K562 (cell line): ENCODE measurements around the gene SPSB1. TPM values are rescaled to one million over a fixed set of nuclear protein-coding genes. Genes with fewer than 3 reads are reported as not detected.

ENCODE experiments used
- ATAC-seq: fragments of 200-7000 bp; cut with Tn5 transposase; 3 replicates; pipeline ENCODE4 v1.9.1; 2020; ENCODE audit warnings: moderate library complexity
- BruUV-seq: library from RNA; stranded (reverse); fragments of 400-500 nt; replicated peaks from 2 replicates; lab custom pipeline; 2021; lab: Mats Ljungman, UMichigan
- CTCF ChIA-PET: fragments of 300-600 bp; formaldehyde crosslinking; extraction: SDS; loops from one replicate; lab custom pipeline; 2021; ENCODE audit warnings: low intra/inter-chr PET ratio; lab: Yijun Ruan, JAX
- POLR2A ChIA-PET: fragments of 300-600, 350-650 bp; sonication (Branson Sonifier 250); formaldehyde crosslinking; extraction: SDS; loops from one replicate; lab custom pipeline; 2021; ENCODE audit warnings: antibody characterized with exemption, inconsistent platforms; lab: Yijun Ruan, JAX
- DNase-seq, 4 experiments: peaks; one replicate each; pipeline versions ENCODE4 v3.0.0 to v3.0.0-alpha.2; 2011 to 2018; ENCODE audit warnings: low spot score in 3 of 4, mixed read lengths in 3 of 4; ENCODE audit errors: extremely low read depth in 1 of 4
- FAIRE-seq: peaks from 2 replicates; lab custom pipeline; 2011; peaks lifted over from hg19 to GRCh38; lab: Jason Lieb, UNC
- H2AFZ ChIP-seq: 2 replicates; pipeline ENCODE4 v1.6.0; 2011; ENCODE audit warnings: low read depth, low read length, control low read depth, inconsistent platforms
- H3K27ac ChIP-seq: fragments of 200-600 bp; 3 replicates; pipeline ENCODE4 v1.8.0; 2011; ENCODE audit warnings: low read depth, mild to moderate bottlenecking, control low read depth, inconsistent platforms, low read length, moderate library complexity, mixed read lengths; ENCODE audit errors: extremely low read depth
- H3K27me3 ChIP-seq, 2 experiments: fragments of 300-600 bp in 1 of 2; 2 replicates in 1 of 2; 3 replicates in 1 of 2; pipeline versions ENCODE4 v1.6.0 to v1.8.0; 2011; ENCODE audit warnings: inconsistent platforms in 2 of 2, low read length in 2 of 2, mild to moderate bottlenecking in 1 of 2, mixed read lengths in 1 of 2, moderate library complexity in 1 of 2; ENCODE audit not compliant: control insufficient read depth in 2 of 2, insufficient read depth in 2 of 2
- H3K36me3 ChIP-seq: fragments of 300-600 bp; 3 replicates; pipeline ENCODE4 v1.8.0; 2011; ENCODE audit warnings: mild to moderate bottlenecking, low read length, inconsistent platforms; ENCODE audit not compliant: control insufficient read depth, insufficient read depth
- H3K4me1 ChIP-seq, 2 experiments: fragments of 200-600 bp in 1 of 2; replicated peaks in 1 of 2; 2 replicates in 1 of 2; 3 replicates in 1 of 2; pipeline versions ENCODE4 v1.5.1 to v1.8.0; 2011; ENCODE audit warnings: inconsistent platforms in 2 of 2, low read length in 2 of 2, mild to moderate bottlenecking in 1 of 2, mixed read lengths in 1 of 2, moderate library complexity in 1 of 2; ENCODE audit not compliant: control insufficient read depth in 2 of 2, insufficient read depth in 2 of 2
- H3K4me2 ChIP-seq: 2 replicates; pipeline ENCODE4 v1.6.1; 2011; ENCODE audit warnings: low read length, control low read depth, inconsistent platforms, mixed read lengths; ENCODE audit not compliant: insufficient read depth
- H3K4me3 ChIP-seq: fragments of 200-600 bp; sonication (generic), shearing (Covaris generic); 2 replicates; pipeline ENCODE4 v1.5.1; 2016; ENCODE audit warnings: control low read depth, inconsistent platforms
- H3K79me2 ChIP-seq: fragments of 200-600 bp; 3 replicates; pipeline ENCODE4 v1.8.0; 2011; ENCODE audit warnings: low read length, inconsistent platforms; ENCODE audit not compliant: control insufficient read depth, insufficient read depth
- H3K9ac ChIP-seq, 2 experiments: 2 replicates each; pipeline versions ENCODE4 v1.6.0 to v1.6.1; 2011; ENCODE audit warnings: low read depth in 2 of 2, low read length in 2 of 2, control low read depth in 1 of 2, inconsistent platforms in 1 of 2, mild to moderate bottlenecking in 1 of 2, mixed read lengths in 1 of 2; ENCODE audit not compliant: insufficient read depth in 1 of 2
- H3K9me1 ChIP-seq: one replicate; pipeline ENCODE4 v1.6.0; 2011; ENCODE audit warnings: inconsistent platforms, mild to moderate bottlenecking, low read length, moderate library complexity; ENCODE audit not compliant: control insufficient read depth, insufficient read depth
- H3K9me3 ChIP-seq: replicated peaks from 2 replicates; pipeline ENCODE4 v1.5.1; 2011; ENCODE audit warnings: low read depth, low read length, inconsistent platforms; ENCODE audit not compliant: control insufficient read depth, insufficient read depth
- H4K20me1 ChIP-seq: replicated peaks from 2 replicates; pipeline ENCODE4 v1.6.1; 2011; ENCODE audit warnings: low read length, inconsistent platforms, mixed read lengths; ENCODE audit not compliant: control insufficient read depth, insufficient read depth
- HOXB6 ChIP-seq: fragments of 250-450 bp; sonication (Bioruptor Pico); IDR thresholded peaks from 2 replicates; pipeline ENCODE4 v1.5.1; 2022; ENCODE audit warnings: mild to moderate bottlenecking, borderline replicate concordance
- RBM25 ChIP-seq: fragments of 200-400 bp; formaldehyde crosslinking; IDR thresholded peaks from 2 replicates; pipeline ENCODE4 v1.6.1; 2018; ENCODE audit warnings: low read length, low read depth, moderate library complexity; ENCODE audit not compliant: severe bottlenecking
- RCOR1 ChIP-seq, 2 experiments: IDR thresholded peaks; 2 replicates each; pipeline ENCODE4 v1.6.1; 2012; ENCODE audit warnings: low read depth in 2 of 2, low read length in 2 of 2, borderline replicate concordance in 1 of 2, improper control_type of control experiment in 1 of 2
- TAF15 ChIP-seq: fragments of 200-400 bp; formaldehyde crosslinking; IDR thresholded peaks from 2 replicates; pipeline ENCODE4 v1.6.1; 2017; ENCODE audit warnings: mild to moderate bottlenecking, low read depth, low read length, moderate library complexity
- WGBS: fragments of 100-300 bp; shearing (Covaris generic); methylation state at CpG from one replicate; pipeline ENCODE4 v1.1.6; 2016; ENCODE audit warnings: low coverage, mixed read lengths; ENCODE audit not compliant: insufficient coverage; ENCODE audit errors: missing lambda C conversion rate; 5-methylcytosine and 5-hydroxymethylcytosine counted together
- in situ Hi-C: fragments of 300-500 bp; cut with MboI; formaldehyde crosslinking; loops from 4 replicates; pipeline ENCODE4 v1.15.0; 2018; ENCODE audit warnings: inconsistent platforms, mixed read lengths
- intact Hi-C: fragments of 100-400 bp; cut with micrococcal nuclease; formaldehyde crosslinking; loops from 2 replicates; pipeline ENCODE4 v1.14.2; 2022
- polyA plus RNA-seq, 8 experiments: library from polyadenylated mRNA; depleted of rRNA in 4 of 8; stranded (reverse) in 5 of 8; unstranded in 3 of 8; fragments of >200 nt; fragmentation: Nextera tagmentation in 2 of 8; fragmentation: Illumina TruSeq in 1 of 8; extraction: Ambion mirVana in 2 of 8; extraction: Trizol in 1 of 8; gene quantifications; 2 replicates each; pipeline versions ENCODE4 v1.2.1 to v1.2.3, GENCODE V29; 2011 to 2014; ENCODE audit warnings: inconsistent platforms in 1 of 8, missing spikeins in 1 of 8
- total RNA-seq, 7 experiments: library from RNA; depleted of rRNA in 6 of 7; stranded (reverse); fragments of >200 nt in 6 of 7; fragmentation: Illumina TruSeq in 2 of 7; extraction: Trizol in 2 of 7; gene quantifications; 2 replicates each; pipeline versions ENCODE4 v1.2.1 to v1.2.3, GENCODE V29; 2011 to 2021; ENCODE audit warnings: low replicate concordance in 1 of 7
- TF ChIP-seq, protein P1 (sequence below): fragments of 150-350 bp; conservative IDR thresholded peaks from 2 replicates; pipeline ENCODE4 v1.6.1; 2014; ENCODE audit warnings: low read length
- TF ChIP-seq, protein P2 (sequence below): fragments of 450-650 bp; IDR thresholded peaks from 2 replicates; pipeline ENCODE4 v1.6.1; 2017; ENCODE audit warnings: antibody characterized with exemption

Gene SPSB1
- total and polyA plus RNA-seq, 9 of the 15 experiments (the other 6 are each of a cell fraction or from before 2014, with no cell fraction given), result 0.06 to 0.35 (median 0.14) TPM; not detected in 6

DNA sequence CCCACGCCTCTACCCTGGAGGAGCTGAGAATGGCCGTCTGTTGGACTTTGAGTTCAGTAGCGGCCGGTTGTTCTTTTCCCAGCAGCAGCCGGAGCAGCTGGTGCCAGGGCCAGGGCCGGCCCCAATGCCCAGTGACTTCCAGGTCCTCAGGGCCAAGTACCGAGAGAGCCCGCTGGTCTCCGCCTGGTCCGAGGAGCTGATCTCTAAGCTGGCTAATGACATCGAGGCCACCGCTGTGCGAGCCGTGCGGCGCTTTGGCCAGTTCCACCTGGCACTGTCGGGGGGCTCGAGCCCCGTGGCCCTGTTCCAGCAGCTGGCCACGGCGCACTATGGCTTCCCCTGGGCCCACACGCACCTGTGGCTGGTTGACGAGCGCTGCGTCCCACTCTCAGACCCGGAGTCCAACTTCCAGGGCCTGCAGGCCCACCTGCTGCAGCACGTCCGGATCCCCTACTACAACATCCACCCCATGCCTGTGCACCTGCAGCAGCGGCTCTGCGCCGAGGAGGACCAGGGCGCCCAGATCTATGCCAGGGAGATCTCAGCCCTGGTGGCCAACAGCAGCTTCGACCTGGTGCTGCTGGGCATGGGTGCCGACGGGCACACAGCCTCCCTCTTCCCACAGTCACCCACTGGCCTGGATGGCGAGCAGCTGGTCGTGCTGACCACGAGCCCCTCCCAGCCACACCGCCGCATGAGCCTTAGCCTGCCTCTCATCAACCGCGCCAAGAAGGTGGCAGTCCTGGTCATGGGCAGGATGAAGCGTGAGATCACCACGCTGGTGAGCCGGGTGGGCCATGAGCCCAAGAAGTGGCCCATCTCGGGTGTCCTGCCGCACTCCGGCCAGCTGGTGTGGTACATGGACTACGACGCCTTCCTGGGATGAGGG lies 28.5 kb upstream of the SPSB1 start:
- H3K9ac ChIP-seq, result peak overlapping the region in 1 of 2 experiments; percentile 8; a peak in 1 of 4 replicates
- TF ChIP-seq, protein P1, sequence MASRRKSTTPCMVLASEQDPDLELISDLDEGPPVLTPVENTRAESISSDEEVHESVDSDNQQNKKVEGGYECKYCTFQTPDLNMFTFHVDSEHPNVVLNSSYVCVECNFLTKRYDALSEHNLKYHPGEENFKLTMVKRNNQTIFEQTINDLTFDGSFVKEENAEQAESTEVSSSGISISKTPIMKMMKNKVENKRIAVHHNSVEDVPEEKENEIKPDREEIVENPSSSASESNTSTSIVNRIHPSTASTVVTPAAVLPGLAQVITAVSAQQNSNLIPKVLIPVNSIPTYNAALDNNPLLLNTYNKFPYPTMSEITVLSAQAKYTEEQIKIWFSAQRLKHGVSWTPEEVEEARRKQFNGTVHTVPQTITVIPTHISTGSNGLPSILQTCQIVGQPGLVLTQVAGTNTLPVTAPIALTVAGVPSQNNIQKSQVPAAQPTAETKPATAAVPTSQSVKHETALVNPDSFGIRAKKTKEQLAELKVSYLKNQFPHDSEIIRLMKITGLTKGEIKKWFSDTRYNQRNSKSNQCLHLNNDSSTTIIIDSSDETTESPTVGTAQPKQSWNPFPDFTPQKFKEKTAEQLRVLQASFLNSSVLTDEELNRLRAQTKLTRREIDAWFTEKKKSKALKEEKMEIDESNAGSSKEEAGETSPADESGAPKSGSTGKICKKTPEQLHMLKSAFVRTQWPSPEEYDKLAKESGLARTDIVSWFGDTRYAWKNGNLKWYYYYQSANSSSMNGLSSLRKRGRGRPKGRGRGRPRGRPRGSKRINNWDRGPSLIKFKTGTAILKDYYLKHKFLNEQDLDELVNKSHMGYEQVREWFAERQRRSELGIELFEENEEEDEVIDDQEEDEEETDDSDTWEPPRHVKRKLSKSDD, result no peak
- TF ChIP-seq HOXB6 (CRISPR knock-in tag), result no peak
- TF ChIP-seq RCOR1 (IDR thresholded peaks at IDR 0.05; ENCODE audit: borderline replicate concordance in 1 of 2, low read depth in 2 of 2, low read length in 2 of 2), result no peak
- TF ChIP-seq, protein P2, sequence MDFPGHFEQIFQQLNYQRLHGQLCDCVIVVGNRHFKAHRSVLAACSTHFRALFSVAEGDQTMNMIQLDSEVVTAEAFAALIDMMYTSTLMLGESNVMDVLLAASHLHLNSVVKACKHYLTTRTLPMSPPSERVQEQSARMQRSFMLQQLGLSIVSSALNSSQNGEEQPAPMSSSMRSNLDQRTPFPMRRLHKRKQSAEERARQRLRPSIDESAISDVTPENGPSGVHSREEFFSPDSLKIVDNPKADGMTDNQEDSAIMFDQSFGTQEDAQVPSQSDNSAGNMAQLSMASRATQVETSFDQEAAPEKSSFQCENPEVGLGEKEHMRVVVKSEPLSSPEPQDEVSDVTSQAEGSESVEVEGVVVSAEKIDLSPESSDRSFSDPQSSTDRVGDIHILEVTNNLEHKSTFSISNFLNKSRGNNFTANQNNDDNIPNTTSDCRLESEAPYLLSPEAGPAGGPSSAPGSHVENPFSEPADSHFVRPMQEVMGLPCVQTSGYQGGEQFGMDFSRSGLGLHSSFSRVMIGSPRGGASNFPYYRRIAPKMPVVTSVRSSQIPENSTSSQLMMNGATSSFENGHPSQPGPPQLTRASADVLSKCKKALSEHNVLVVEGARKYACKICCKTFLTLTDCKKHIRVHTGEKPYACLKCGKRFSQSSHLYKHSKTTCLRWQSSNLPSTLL, result no peak
- TF ChIP-seq RBM25, result no peak
- TF ChIP-seq TAF15, result 0 out of 2 replicates have a peak, but pooled peaks have one; percentile 51
- TF ChIP-seq, all 486 proteins: peak for 1
- Histone ChIP-seq H2AFZ (no peak overlapping the region), H3K36me3 (no peaks in the 10 kb centered on the region), H3K79me2 (no peaks in the 10 kb centered on the region), H3K4me1 (peaks cover 0 to 17% of the 10 kb centered on the region in 2 experiments; a peak in 2 of 5 replicates), H3K9me3 (peaks cover 14% of the 10 kb centered on the region), H3K9me1 (no peaks in the 10 kb centered on the region), H4K20me1 (peaks cover 23% of the 10 kb centered on the region), H3K27ac (no peak overlapping the region), H3K27me3 (peaks cover 37 to 63% of the 10 kb centered on the region in 2 experiments), H3K4me3 (no peak overlapping the region), H3K4me2 (no peak overlapping the region)
- in situ Hi-C loops, result no loop called here
- 14% methylated on average over 40 of the region's 50 CpGs for WGBS
- ChIA-PET CTCF (interaction anchor here (0.6 to 0.7 kb wide), 2 partner anchors 227 to 231 kb away, joined by 3 to 4 read pairs; no protein-coding TSS in a partner anchor), POLR2A (interaction anchor here (0.6 to 0.7 kb wide), 2 partner anchors 228 to 310 kb away, joined by 3 to 5 read pairs; no protein-coding TSS in a partner anchor)
- FAIRE-seq (no peak), DNase-seq (no peak), ATAC-seq (no peak)
- intact Hi-C loops, result no loop called here
- BruUV-seq, result no TSS peak
